Mucosa of descending colon (tissue), 3 donors: ENCODE results near the gene ZDHHC11B. TPM values are rescaled to one million over a fixed set of nuclear protein-coding genes. Genes with fewer than 3 reads are reported as not detected.
"Not testable (repeated sequence)": the region's sequence is repeated elsewhere in the genome, so short reads cannot be mapped to it uniquely, and the experiment has no call there.

Experiments used
- ATAC-seq: fragments of 200-7000 bp; cut with Tn5 transposase; one replicate; pipeline ENCODE4 v1.9.1; 2020; ENCODE audit warnings: mild to moderate bottlenecking, moderate library complexity
- DNase-seq, 3 donors: peaks; one replicate each; pipeline ENCODE4 v3.0.0-alpha.2; 2020
- H3K36me3 ChIP-seq: fragments of 200-600 bp; one replicate; pipeline ENCODE4 v1.8.0; 2021; ENCODE audit warnings: low read depth, mild to moderate bottlenecking
- H3K4me1 ChIP-seq: fragments of 200-600 bp; one replicate; pipeline ENCODE4 v1.8.0; 2021; ENCODE audit warnings: low read depth, mild to moderate bottlenecking
- H3K4me3 ChIP-seq: fragments of 200-600 bp; one replicate; pipeline ENCODE4 v1.8.0; 2021; ENCODE audit warnings: mild to moderate bottlenecking
- H3K9me3 ChIP-seq: fragments of 200-600 bp; one replicate; pipeline ENCODE4 v1.8.0; 2021; ENCODE audit warnings: mild to moderate bottlenecking
- intact Hi-C, 2 donors: fragments of 100-400 bp; cut with DNase I in 1 of 2; cut with micrococcal nuclease in 1 of 2; formaldehyde crosslinking; loops; one replicate each; pipeline versions ENCODE4 v1.11.0 to v1.11.1; 2022; cut with DNase I, micrococcal nuclease
- total RNA-seq, 3 donors: library from RNA; stranded (reverse); fragmentation: NEBNext Ultra II Directional in 2 of 3; extraction: Animal tissue kit (Norgen Biotek cat#: 25700) in 2 of 3; gene quantifications; one replicate each; pipeline versions ENCODE4 v1.2.1 to v1.2.4, GENCODE V29; 2021 to 2023
- donor health status: DM: no; HTN: no; CAD: no; lungs with moderate emphysema.
- donor health status: DM: no; HTN: no; CAD: no.
- donor health status: DM: no; HTN: yes; CAD: no.

Gene ZDHHC11B
- total RNA-seq, 3 donors from 2014 or later, result 0.41 to 6.4 (median 4.6) TPM

DNA sequence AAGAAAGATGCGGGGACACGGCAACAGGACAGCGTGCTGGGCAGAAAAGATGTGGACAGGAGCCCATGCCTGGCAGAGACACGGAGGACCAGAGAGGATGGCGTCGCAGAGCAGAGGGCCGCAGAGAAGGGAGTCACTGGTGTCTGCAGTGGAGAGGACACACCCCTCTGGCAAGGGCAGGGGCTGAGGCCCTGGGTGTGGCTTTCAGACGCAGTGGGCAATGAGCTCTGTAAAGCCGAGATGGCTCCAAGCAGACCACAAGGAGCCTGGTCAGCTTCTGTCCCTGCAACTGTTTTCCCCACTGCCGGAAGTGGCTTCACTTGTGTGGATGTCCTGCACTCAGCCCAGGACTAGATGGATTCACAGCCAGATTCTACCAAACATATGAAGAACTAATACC, 4.2 kb upstream of the ZDHHC11B start:
- H3K9me3 ChIP-seq, intact Hi-C loops, H3K4me1 ChIP-seq, ATAC-seq, H3K4me3 ChIP-seq, DNase-seq, H3K36me3 ChIP-seq: not testable (repeated sequence)

DNA sequence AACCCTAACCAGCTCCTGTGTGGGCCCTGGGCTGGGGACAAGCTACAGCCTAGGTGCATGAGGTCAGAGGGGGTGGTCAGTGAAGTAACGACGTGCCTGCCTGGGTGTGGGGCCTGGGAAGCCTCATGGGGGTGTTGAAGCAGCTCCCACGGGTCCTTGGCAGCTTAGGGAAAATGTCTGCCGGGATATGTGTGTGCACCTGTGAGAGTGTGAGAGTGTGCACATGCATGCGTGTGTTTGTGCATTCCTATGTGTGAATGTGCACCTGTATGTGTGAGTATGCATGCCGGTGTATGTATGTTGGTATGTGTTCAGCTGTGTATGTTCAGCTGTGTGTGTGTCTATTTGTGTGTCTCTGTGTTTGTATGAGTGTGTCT, 3.3 kb upstream of the ZDHHC11B start:
- DNase-seq, H3K4me1 ChIP-seq, H3K9me3 ChIP-seq, H3K36me3 ChIP-seq, ATAC-seq, intact Hi-C loops, H3K4me3 ChIP-seq: not testable (repeated sequence)

DNA sequence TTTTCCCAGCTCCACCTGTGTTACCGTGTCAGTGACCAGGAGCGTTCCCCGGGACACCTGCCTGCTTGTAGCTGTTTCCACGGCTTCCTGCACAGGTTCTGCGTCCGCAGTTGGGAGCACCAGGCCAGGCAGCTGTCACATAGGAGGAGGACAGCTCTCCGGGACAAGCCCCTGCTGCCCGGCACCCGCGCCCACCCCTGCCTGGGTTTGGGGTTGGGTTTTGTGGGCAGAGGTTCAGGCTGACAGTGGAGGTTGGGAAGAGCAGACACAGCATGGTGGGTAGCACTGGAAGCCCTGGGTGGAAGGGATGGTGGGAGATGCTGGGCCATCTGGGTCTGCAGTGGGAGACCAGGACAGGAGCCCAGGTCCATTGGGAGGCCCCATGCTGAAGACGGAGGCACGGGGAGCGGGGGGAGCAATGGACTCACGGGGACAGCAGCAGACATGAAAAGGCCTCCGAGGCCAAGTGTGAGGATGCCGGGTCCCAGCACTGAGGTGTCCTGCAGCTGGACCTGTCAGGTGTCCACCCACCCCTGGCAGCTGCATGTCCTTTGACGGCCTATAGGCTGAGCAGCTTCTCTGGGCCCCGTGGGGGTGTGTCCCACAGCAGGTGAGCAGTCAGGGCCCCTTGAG, 2.8 kb upstream of the ZDHHC11B start:
- ATAC-seq, H3K4me3 ChIP-seq, DNase-seq, intact Hi-C loops, H3K4me1 ChIP-seq, H3K9me3 ChIP-seq, H3K36me3 ChIP-seq: not testable (repeated sequence)

DNA sequence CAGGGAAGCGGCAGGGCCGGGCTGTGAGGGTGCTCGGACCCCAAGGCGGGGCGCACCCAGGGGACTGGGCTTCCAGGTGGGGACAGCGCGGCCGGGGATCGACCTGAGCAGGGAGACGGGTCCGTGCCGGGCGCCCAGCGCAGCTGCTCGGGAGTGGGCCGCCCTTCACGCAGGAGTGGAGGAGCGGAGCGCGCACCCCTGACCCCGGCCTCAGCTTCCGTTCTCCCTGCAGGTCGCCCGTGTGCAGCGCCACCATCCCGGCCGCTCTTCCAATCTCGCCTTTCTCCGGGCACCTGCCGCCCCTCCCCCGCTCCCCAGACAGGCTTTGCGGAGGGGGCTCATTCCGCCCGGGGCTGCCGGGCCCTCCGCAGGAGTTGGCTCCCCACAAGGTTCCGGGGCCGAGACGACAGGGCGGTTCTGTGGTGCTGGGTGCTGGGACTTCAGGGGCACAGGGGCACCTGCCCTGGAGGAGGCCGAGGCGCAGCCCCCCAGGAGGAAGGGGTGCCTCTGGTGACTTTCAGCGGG, 714 bp upstream of the ZDHHC11B start:
- H3K4me1 ChIP-seq, H3K4me3 ChIP-seq, intact Hi-C loops, H3K36me3 ChIP-seq, H3K9me3 ChIP-seq: not testable (repeated sequence)
- peak; percentile 45 for ATAC-seq
- peak in 1 of 3 donors; percentile 49 for DNase-seq

DNA sequence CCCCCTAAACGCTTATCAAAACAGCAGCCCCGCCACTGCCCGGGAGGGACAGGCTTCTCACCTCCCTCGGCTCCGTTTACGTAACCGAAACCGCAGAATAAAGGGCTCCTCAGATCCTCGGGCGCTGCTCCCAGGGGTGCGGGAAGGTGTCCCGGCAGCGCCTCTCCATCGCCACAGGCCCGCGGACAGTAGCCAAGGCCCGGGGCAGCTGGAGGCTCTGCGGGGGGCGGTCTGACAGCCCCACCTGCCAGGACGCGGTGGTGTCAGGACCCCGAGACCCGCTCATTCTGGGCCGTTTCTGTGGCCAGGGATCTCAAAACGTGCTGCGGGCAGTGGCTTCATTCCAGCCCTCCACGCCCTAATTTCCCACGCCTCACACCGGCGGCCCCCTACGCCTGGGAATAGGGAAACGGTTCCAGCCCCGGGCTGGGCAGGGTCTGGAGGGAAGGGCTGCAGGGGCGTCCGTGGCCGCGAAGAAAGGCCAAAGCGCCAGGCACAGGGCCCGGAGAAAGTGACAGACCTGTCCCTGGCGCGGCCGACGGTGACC, 575 bp downstream of the ZDHHC11B start:
- ATAC-seq, result peak; percentile 23
- H3K9me3 ChIP-seq, H3K4me1 ChIP-seq, intact Hi-C loops, H3K36me3 ChIP-seq: not testable (repeated sequence)
- peak; percentile 57 to 62 (median 62) for DNase-seq
- peak overlapping the region; percentile 22 for H3K4me3 ChIP-seq

DNA sequence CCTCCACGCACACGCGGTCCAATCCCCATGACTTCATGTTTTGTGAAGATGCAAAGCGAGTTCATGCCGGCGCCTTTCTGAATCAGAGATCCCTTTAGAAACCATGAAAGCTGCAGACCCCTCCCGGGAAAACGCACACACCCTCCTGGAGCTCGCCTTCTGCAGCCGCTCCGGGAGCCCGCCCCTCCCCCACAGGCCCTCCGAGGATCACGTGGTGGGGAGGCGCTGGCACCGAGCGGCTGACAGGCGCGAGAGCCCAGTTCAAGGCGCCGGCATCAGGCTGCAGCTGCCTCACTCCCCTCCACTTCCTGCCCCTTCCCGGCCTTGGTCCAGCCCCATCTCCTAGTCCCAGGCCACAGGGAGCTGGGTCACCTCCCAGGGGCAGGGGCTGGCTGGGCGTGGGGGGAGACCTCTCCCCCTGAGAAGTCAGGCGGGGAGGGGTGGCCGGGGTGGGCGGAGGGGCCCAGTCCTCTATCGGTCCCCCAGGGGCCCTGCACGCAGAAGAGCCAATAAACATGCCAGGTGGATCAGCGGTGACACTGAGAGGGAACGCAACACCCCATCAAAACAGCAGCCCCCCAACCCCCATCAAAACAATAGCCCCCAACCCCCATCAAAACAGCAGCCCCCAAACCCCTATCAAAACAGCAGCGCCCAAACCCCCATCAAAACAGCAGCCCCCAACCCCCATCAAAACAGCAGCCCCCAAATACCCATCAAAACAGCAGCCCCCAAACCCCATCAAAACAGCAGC, 1.3 kb downstream of the ZDHHC11B start:
- H3K9me3 ChIP-seq, intact Hi-C loops, H3K4me1 ChIP-seq, H3K36me3 ChIP-seq, H3K4me3 ChIP-seq: not testable (repeated sequence)
- ATAC-seq (peak; percentile 67), DNase-seq (peak; percentile 66 to 72 (median 66))

DNA sequence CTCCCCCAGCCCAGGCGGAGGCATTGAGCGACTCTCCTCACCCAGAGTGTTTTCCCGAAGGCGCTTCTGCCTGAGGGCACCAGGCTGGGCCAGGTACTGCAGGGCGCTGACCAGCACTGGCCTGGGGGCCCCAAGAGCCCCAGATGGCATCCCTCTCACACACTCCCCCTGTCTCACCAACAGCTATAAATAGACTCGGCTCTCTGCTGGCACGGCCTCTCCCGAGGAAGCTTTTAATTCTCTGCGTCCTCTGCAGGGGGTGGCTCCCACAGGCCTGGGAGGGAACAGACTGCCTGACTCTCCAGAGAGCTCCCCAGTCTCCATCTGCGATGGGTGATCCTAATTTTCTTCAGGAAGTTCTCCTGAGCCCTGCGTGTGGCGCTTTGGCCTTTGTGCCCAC, 2.2 kb downstream of the ZDHHC11B start:
- H3K9me3 ChIP-seq, H3K4me3 ChIP-seq, H3K4me1 ChIP-seq, ATAC-seq, DNase-seq, intact Hi-C loops, H3K36me3 ChIP-seq: not testable (repeated sequence)

DNA sequence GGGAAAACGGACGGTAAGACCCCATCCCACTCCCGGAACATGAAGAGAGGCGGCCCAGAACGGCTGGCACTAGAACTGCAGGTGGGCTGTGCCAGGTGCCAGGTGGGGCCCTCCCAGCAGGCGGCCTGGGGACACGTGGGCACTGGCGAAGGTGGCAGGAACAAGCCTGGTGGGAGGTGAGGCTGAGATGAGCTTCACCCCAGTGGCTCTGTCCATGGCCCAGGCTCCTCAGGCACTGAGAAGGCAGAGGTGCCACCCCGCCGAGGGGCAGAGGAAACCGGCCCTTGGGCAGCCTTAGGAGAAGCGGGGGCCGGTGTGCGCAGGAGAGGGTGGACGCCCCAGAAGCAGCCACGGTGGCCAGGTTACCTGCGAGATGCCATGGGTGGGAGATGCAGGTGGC, 4.0 kb downstream of the ZDHHC11B start:
- H3K4me3 ChIP-seq, result not testable (repeated sequence)

DNA sequence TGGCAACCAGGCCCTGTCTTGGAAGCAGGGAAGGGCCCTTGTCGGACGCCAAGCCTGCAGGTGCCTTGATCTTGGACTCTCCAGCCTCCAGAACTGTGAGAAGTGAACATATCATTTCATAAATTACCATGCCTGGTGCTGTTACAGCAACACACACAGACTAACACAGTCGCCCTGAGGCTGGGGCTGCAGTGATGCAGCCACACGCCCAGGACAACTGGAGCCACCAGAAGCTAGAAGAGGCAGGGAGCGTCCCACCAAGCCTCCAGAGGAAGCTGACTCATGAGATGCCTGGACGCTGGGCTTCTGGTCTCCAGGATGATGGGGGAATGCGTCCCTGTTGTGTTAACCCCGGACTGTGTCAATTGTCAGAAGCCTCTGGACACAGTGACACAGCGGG, 5.6 kb downstream of the ZDHHC11B start:
- DNase-seq, H3K4me3 ChIP-seq, intact Hi-C loops, H3K9me3 ChIP-seq, H3K4me1 ChIP-seq, ATAC-seq, H3K36me3 ChIP-seq: not testable (repeated sequence)

More for the DNA sequence above, 4.0 kb downstream of the ZDHHC11B start:
- H3K4me1 ChIP-seq, H3K36me3 ChIP-seq, DNase-seq, intact Hi-C loops, H3K9me3 ChIP-seq, ATAC-seq: not testable (repeated sequence)

DNA sequence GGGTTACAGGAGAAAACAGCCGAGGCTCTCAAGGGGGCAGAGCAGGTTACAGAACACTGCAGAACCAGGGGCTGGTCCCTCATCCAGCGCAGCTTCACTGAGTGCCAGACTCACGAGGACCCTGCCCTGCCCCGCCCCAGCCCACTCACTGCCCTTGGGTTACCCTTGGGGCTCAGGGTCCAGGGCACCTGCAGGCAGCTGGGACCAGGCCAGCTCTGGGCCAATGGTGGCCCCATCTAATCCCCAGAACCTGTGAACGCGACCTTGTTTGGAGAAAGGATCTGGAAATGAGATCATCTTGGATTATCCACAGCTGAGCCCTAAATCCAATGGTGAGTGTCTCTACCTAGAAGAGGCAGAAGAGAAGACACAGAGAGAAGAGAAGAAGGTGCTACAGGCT, 6.1 kb downstream of the ZDHHC11B start:
- H3K36me3 ChIP-seq, ATAC-seq, H3K9me3 ChIP-seq, H3K4me3 ChIP-seq, DNase-seq, intact Hi-C loops, H3K4me1 ChIP-seq: not testable (repeated sequence)
